ENCODE results near the gene ZNF136. TPM values are rescaled to one million over a fixed set of nuclear protein-coding genes. Genes with fewer than 3 reads are reported as not detected.
A peak's percentile ranks its signal among the peaks of the same experiment; 100 is the strongest.

Gene ZNF136
- total and polyA plus RNA-seq, 2 of the 8 experiments (the other 6 are each of a cell fraction or from before 2014, with no cell fraction given) = 1.6 to 6.9 TPM

DNA sequence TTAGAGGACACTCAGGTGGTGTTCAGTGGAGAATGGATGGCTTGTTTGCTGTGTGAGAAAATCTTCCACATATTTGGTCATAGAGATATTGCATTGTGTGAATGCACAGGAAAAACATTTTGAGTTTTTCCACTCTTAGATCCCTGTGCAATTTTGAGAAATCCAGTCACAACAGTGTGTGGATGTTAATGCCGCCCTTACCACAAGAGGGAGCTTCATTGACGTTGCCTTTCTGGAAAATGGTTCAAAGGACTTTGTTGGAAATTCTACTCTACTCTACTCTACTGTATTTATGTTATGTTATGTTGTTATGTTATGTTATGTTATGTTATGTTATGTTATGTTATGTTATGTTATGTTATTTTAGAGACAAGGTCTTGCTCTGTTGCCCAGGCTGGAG is 36.2 kb upstream of the ZNF136 start:
- Histone ChIP-seq H2AK5ac (ENCODE audit: low read depth, low read length) (no peak overlapping the region), H3K9me3 (ENCODE audit: insufficient read depth in 2 of 2, low read depth in 1 of 2, low read length in 1 of 2) (peaks cover 20 to 23% of the 10 kb centered on the region in 2 experiments), H2BK15ac (ENCODE audit: low read length) (no peak overlapping the region), H3K23me2 (ENCODE audit: low read depth, low read length) (no peaks in the 10 kb centered on the region), H3K56ac (replicated peaks; ENCODE audit: insufficient read length, low read depth, low read length) (no peak overlapping the region), H3K79me2 (ENCODE audit: control insufficient read depth in 1 of 2, insufficient read depth in 2 of 2, low read length in 2 of 2) (no peaks in the 10 kb centered on the region), H4K20me1 (replicated peaks in 1 of 2; ENCODE audit: control insufficient read depth in 1 of 2, insufficient read depth in 2 of 2, low read length in 2 of 2) (peaks cover 0 to 1% of the 10 kb centered on the region in 2 experiments), H2AFZ (ENCODE audit: low read length) (no peak overlapping the region), H3K4ac (replicated peaks; ENCODE audit: insufficient read length, low read depth, low read length) (no peak overlapping the region), H4K8ac (ENCODE audit: extremely low read depth, insufficient read depth, low read length) (no peak overlapping the region), H4K5ac (ENCODE audit: insufficient read length, low read depth, low read length) (no peak overlapping the region), H3K9ac (replicated peaks in 1 of 4; ENCODE audit: extremely low read depth in 1 of 4, low read depth in 3 of 4, low read length in 3 of 4) (no peak overlapping the region), H2BK5ac (ENCODE audit: low read depth, low read length) (no peak overlapping the region), H2BK20ac (ENCODE audit: low read length) (no peak overlapping the region), H2BK120ac (replicated peaks; ENCODE audit: low read depth, low read length) (no peak overlapping the region), H3K79me1 (ENCODE audit: low read depth, low read length) (no peaks in the 10 kb centered on the region), H3K27ac (ENCODE audit: low read depth, low read length) (no peak overlapping the region), H3K23ac (ENCODE audit: insufficient read length) (no peak overlapping the region), H3K4me1 (replicated peaks in 1 of 4; ENCODE audit: control insufficient read depth in 3 of 4, insufficient read depth in 4 of 4, low read length in 3 of 4) (no peaks in the 10 kb centered on the region), H2BK12ac (ENCODE audit: low read depth, low read length) (no peak overlapping the region), H3K36me3 (ENCODE audit: control insufficient read depth in 2 of 4, insufficient read depth in 4 of 4, low read length in 3 of 4) (peaks cover 0 to 17% (median 5%) of the 10 kb centered on the region in 4 experiments; a peak in 5 of 8 replicates), H3K4me3 (ENCODE audit: extremely low read depth in 1 of 4, insufficient read depth in 2 of 4, low read depth in 3 of 4, low read length in 4 of 4) (no peak overlapping the region), H3K14ac (ENCODE audit: insufficient read length) (no peak overlapping the region), H4K91ac (replicated peaks; ENCODE audit: insufficient read length, low read length) (no peak overlapping the region), H3K18ac (ENCODE audit: extremely low read depth, low read length) (no peak overlapping the region), H3K27me3 (replicated peaks in 1 of 4; ENCODE audit: control insufficient read depth in 3 of 4, extremely low read depth in 1 of 4, insufficient read depth in 3 of 4, low read length in 3 of 4) (no peaks in the 10 kb centered on the region), H3K4me2 (ENCODE audit: insufficient read depth in 1 of 2, low read depth in 2 of 2, low read length in 2 of 2) (no peak overlapping the region)
- ChIA-PET CTCF (ENCODE audit: partially characterized antibody) (interaction anchor here (0.6 to 4.3 kb wide), 26 partner anchors 9 to 254 kb away, joined by 3 to 30 read pairs (median 4); partner anchors contain the start of gene ZNF20), POLR2A (ENCODE audit: partially characterized antibody) (interaction anchor here (0.5 to 3.7 kb wide), 12 partner anchors 9 to 391 kb away, joined by 3 to 25 read pairs (median 4); partner anchors contain the start of genes ZNF20, ZNF625 and ZNF700)
- 51% methylated on average over 2 of the region's 2 CpGs; no CpG with 5 or more reads in 1 of the 2 experiments for WGBS, 2 experiments (ENCODE audit: extremely low coverage in 1 of 2, insufficient coverage in 1 of 2, insufficient read length in 1 of 2, insufficient replicate concordance in 2 of 2, low coverage in 1 of 2, low lambda C conversion rate in 2 of 2, missing lambda C conversion rate in 1 of 2)
- TF ChIP-seq CTCF (IDR thresholded peaks at IDR 0.05; ENCODE audit: control extremely low read depth in 1 of 3, insufficient read depth in 1 of 3, low read depth in 1 of 3, low read length in 3 of 3) = peak in 2 of 3 experiments; percentile 45 to 68; a peak in 2 of 4 replicates
- TF ChIP-seq RAD21 (IDR thresholded peaks at IDR 0.05 in 1 of 2, conservative IDR thresholded peaks at IDR 0.05 in 1 of 2; ENCODE audit: low read depth in 2 of 2, low read length in 2 of 2) = peak; percentile 19 to 39
- TF ChIP-seq SUZ12 (IDR thresholded peaks at IDR 0.05; ENCODE audit: low read length) = no peak
- FAIRE-seq = peak; percentile 36
- peak in 1 of 2 experiments; percentile 54 for DNase-seq (ENCODE audit: low read depth in 1 of 2, low spot score in 2 of 2)
